ENCODE measurements around the gene AGO4.

DNA sequence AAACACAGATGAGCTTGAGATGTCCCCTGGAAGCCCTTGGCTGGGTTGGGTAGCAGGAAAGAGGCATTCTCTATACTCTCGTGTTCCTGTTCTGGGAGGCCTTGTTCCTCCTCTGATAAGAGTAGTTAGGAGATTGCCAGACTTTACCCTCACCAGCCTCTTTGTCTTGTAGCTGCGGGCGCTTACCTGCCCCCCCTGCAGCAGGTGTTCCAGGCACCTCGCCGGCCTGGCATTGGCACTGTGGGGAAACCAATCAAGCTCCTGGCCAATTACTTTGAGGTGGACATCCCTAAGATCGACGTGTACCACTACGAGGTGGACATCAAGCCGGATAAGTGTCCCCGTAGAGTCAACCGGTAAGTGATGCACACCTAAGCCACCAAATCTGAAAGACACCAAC, 80.4 kb downstream of the AGO4 start:
- TF ChIP-seq, protein P1, sequence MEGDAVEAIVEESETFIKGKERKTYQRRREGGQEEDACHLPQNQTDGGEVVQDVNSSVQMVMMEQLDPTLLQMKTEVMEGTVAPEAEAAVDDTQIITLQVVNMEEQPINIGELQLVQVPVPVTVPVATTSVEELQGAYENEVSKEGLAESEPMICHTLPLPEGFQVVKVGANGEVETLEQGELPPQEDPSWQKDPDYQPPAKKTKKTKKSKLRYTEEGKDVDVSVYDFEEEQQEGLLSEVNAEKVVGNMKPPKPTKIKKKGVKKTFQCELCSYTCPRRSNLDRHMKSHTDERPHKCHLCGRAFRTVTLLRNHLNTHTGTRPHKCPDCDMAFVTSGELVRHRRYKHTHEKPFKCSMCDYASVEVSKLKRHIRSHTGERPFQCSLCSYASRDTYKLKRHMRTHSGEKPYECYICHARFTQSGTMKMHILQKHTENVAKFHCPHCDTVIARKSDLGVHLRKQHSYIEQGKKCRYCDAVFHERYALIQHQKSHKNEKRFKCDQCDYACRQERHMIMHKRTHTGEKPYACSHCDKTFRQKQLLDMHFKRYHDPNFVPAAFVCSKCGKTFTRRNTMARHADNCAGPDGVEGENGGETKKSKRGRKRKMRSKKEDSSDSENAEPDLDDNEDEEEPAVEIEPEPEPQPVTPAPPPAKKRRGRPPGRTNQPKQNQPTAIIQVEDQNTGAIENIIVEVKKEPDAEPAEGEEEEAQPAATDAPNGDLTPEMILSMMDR (IDR thresholded peaks at IDR 0.05; ENCODE audit: low read length), result no peak
- no peak for TF ChIP-seq EZH2 (optimal IDR thresholded peaks at IDR 0.05; ENCODE audit: low read depth, low read length)
